ENCODE results near the gene TBC1D22A. TPM values are rescaled to one million over a fixed set of nuclear protein-coding genes. Genes with fewer than 3 reads are reported as not detected.
"Not testable (repeated sequence)": the region's sequence is repeated elsewhere in the genome, so short reads cannot be mapped to it uniquely, and the experiment has no call there.

The TBC1D22A gene
- total RNA-seq, 3 donors from 2014 or later, result 19.0 to 23.6 (median 23.6) TPM

DNA sequence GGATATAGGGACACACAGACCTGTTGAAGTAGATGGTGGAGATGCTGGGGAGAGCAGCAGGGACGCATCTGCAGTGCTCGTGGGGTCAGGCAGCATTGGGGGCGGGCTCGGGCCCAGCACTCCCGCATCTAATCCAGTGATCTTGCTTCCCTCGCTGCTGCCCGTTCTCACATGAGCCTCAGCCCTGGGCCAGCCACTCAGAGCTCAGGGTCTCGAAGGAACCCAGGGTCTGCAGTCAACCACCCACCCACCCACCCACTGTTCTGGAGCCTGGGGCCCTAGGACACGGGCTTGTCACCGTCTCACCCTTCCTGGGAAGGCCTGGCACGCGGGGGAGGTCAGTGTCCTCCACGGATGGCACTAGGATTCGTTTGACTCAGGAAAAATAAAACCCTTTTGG lies 406.0 kb downstream of the TBC1D22A start:
- intact Hi-C loops (cut with DNase I; ENCODE audit: low total_unique reads), result no loop called here
- H3K36me3 ChIP-seq, result no peaks in the 10 kb centered on the region
- no peaks in the 10 kb centered on the region for H3K27me3 ChIP-seq
- peak in 1 of 2 donors; percentile 30 for DNase-seq (ENCODE audit: low spot score in 2 of 2)
- no peak overlapping the region for H3K4me3 ChIP-seq
- H3K27ac ChIP-seq, result no peak overlapping the region
- TF ChIP-seq POLR2AphosphoS5 (IDR thresholded peaks at IDR 0.05) (no peak), POLR2A (IDR thresholded peaks at IDR 0.05) (no peak)
- TF ChIP-seq, protein P1, sequence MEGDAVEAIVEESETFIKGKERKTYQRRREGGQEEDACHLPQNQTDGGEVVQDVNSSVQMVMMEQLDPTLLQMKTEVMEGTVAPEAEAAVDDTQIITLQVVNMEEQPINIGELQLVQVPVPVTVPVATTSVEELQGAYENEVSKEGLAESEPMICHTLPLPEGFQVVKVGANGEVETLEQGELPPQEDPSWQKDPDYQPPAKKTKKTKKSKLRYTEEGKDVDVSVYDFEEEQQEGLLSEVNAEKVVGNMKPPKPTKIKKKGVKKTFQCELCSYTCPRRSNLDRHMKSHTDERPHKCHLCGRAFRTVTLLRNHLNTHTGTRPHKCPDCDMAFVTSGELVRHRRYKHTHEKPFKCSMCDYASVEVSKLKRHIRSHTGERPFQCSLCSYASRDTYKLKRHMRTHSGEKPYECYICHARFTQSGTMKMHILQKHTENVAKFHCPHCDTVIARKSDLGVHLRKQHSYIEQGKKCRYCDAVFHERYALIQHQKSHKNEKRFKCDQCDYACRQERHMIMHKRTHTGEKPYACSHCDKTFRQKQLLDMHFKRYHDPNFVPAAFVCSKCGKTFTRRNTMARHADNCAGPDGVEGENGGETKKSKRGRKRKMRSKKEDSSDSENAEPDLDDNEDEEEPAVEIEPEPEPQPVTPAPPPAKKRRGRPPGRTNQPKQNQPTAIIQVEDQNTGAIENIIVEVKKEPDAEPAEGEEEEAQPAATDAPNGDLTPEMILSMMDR (IDR thresholded peaks at IDR 0.05), result no peak
- no peaks in the 10 kb centered on the region for H3K4me1 ChIP-seq
- H3K9me3 ChIP-seq, result peaks cover 0 to 1% of the 10 kb centered on the region in 2 donors

DNA sequence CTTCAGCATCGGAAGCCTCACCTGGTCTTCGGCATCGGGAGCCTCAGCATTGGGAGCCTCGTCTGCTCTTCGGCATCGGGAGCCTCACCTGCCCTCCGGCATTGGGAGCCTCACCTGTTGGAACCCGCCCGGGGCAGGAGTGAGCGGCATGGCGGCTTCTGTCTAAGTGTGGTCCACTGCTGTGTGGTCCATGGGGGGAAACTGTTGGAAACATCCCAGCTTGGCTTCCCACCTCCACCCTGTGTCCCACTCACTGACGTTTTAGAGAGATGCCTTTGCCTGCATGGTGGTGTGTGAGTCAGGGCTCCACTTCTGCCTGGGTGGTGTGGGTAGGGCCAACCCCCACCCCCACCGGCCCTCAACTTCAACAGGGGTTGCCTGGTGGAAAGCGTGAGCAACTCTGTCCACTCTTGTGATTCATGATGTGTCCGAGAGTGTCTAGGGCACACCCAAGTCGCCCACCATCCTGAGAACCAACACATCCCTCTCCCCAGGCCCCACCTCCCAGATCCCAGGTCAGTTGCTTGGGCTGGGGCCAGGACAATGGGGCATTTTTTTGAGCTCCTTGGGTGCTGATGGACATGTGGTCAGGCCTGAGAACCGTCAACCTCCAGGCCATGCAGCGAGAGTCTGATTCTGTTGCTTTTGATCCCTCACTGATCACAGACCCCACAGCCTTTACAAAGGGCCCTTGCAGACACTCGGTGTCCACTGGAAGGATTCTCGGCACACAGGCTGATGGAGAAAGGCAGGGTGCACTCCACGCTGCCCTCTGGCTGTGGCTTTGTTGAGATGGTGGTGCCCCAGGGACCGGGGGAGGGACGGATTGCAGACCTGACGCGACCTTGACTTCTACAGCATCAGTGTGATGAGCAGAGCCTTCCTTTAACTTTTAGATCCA lies 406.7 kb downstream of the TBC1D22A start:
- H3K27ac ChIP-seq, result no peak overlapping the region
- TF ChIP-seq POLR2AphosphoS5 (IDR thresholded peaks at IDR 0.05), result no peak
- no peak for TF ChIP-seq POLR2A (IDR thresholded peaks at IDR 0.05)
- H3K4me1 ChIP-seq, result no peaks in the 10 kb centered on the region
- H3K27me3 ChIP-seq, result no peaks in the 10 kb centered on the region
- peaks cover 0 to 4% of the 10 kb centered on the region in 2 donors for H3K9me3 ChIP-seq
- peak in 1 of 2 donors; percentile 50 for DNase-seq (ENCODE audit: low spot score in 2 of 2)
- intact Hi-C loops (cut with DNase I; ENCODE audit: low total_unique reads), result no loop called here
- no peak overlapping the region for H3K4me3 ChIP-seq
- H3K36me3 ChIP-seq, result no peaks in the 10 kb centered on the region

DNA sequence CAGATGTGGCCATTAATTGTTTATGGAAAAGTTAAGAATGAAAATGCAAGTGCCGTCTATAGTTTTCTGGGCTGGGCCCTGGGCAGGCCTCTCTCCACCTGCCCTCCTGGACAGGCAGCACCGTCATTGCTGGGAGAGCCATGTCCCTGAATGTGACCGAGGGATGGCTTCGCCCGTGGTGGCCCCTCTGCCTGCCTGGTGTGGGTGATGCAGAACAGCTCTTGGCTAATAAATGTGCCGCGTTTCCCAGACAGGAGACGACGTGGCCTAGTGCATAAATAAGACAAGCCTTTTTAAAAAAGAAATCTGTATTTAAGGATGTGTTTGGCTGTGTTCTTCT lies 407.3 kb downstream of the TBC1D22A start:
- TF ChIP-seq, protein P1 (IDR thresholded peaks at IDR 0.05), result no peak
- TF ChIP-seq POLR2A (IDR thresholded peaks at IDR 0.05), result no peak
- no peak for TF ChIP-seq POLR2AphosphoS5 (IDR thresholded peaks at IDR 0.05)
- no peak overlapping the region for H3K27ac ChIP-seq
- intact Hi-C loops (cut with DNase I; ENCODE audit: low total_unique reads), result no loop called here
- H3K36me3 ChIP-seq, result no peaks in the 10 kb centered on the region
- peak in 1 of 2 donors; percentile 20 for DNase-seq (ENCODE audit: low spot score in 2 of 2)
- no peaks in the 10 kb centered on the region for H3K4me1 ChIP-seq
- no peaks in the 10 kb centered on the region for H3K27me3 ChIP-seq
- H3K9me3 ChIP-seq, result peaks cover 0 to 7% of the 10 kb centered on the region in 2 donors
- no peak overlapping the region for H3K4me3 ChIP-seq

DNA sequence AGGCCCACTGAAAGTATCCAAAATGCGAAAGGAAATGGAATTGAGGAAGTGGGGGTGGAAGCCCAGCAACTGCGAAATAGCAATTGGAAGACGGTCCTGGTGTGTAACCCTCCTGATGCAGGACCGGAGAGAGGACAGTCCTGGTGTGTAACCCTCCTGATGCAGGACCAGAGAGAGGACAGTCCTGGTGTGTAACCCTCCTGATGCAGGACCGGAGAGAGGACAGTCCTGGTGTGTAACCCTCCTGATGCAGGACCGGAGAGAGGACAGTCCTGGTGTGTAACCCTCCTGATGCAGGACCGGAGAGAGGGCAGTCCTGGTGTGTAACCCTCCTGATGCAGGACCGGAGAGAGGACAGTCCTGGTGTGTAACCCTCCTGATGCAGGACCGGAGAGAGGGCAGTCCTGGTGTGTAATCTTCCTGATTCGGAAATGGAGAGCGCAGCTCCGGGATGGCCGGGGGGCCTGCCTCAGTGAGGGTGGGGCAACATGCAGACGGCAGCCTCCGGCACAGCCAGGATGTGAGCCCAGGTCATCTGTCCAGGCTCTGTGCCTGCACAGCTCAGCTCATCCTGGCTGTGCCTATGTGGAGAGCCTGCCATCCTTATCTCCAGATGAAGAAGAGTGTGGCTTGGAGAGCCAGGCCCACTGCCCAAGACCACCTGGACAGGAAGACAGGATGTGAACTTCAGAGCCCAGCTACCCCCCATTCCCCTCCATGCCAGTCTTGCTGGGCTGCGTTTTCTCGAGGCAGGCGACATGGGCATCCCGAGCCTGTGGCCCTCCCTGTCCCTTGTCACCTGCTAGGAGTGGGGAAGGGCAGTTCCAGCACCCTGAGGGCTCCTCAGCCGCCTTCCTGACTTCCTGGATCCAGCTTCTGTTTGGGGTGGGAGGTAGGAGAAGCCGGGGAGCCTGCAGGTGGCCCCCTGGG lies 408.3 kb downstream of the TBC1D22A start:
- H3K36me3 ChIP-seq; H3K27ac ChIP-seq; H3K4me3 ChIP-seq; intact Hi-C loops (cut with DNase I; ENCODE audit: low total_unique reads); H3K27me3 ChIP-seq; H3K4me1 ChIP-seq: not testable (repeated sequence)
- H3K9me3 ChIP-seq, result peaks cover 0 to 12% of the 10 kb centered on the region in 2 donors
- peak in 1 of 2 donors; percentile 44 for DNase-seq (ENCODE audit: low spot score in 2 of 2)

DNA sequence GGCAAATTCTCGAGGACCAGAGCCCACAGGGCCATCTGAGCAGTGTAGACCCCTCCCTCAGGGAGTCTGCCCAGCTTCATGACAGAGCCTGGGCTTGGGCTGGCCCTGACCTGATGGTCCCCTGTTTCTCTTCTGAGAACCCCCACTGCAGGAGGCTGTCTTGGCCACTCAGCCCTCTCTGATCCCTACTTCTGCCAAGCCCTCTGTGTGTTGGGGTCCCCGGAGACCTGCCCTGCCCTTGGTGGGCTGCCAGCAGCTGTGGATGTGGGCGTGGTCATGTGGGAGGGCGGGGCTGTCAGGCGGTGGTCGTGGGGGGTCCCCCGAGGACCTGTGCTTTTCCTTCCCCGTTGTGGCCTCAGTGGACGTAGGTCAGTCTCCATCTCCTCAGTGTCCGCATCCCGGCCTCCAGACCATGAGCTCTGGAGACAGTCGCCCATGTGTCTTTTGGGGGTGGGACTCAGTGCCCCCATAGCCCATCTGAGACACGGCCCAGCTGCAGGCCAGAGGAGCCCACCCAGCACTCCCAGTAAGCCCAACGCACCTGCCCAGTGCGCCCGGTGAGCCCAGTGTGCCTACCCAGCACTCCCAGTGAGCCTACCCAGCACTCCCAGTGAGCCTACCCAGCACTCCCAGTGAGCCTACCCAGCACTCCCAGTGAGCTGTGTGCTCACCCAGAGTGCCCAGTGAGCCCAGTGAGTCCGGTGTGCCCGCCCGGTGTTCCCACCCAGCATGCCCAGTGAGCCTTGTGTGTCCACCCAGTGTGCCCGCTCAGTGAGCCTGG lies 409.2 kb downstream of the TBC1D22A start:
- peak in 1 of 2 donors; percentile 14 for DNase-seq (ENCODE audit: low spot score in 2 of 2)
- intact Hi-C loops (cut with DNase I; ENCODE audit: low total_unique reads), result no loop called here
- TF ChIP-seq POLR2AphosphoS5 (IDR thresholded peaks at IDR 0.05) (no peak), POLR2A (IDR thresholded peaks at IDR 0.05) (no peak)
- TF ChIP-seq, protein P1 (IDR thresholded peaks at IDR 0.05), result no peak
- Histone ChIP-seq H3K4me1 (no peaks in the 10 kb centered on the region), H3K36me3 (no peaks in the 10 kb centered on the region), H3K9me3 (peaks cover 0 to 12% of the 10 kb centered on the region in 2 donors), H3K4me3 (no peak overlapping the region), H3K27me3 (no peaks in the 10 kb centered on the region), H3K27ac (no peak overlapping the region)
